ENCODE measurements around the gene GP1BB. TPM values are rescaled to one million over a fixed set of nuclear protein-coding genes. Genes with fewer than 3 reads are reported as not detected.

Gene GP1BB
- total and polyA plus RNA-seq, 2 of the 13 experiments (the other 11 are each of a cell fraction or from before 2014, with no cell fraction given) = not detected

GRCh38 chr22:19746726-19747125 is 23.4 kb downstream of the GP1BB start:
- intact Hi-C loops (cut with micrococcal nuclease; ENCODE audit: unreplicated experiment) = no loop called here
- ChIA-PET POLR2A (no interaction called here), CTCF (ENCODE audit: low intra/inter-chr PET ratio, low total read pairs) (no interaction called here)

More at GRCh38 chr22:19746726-19747125, 23.4 kb downstream of the GP1BB start:
- H3K36me3 ChIP-seq (replicated peaks in 1 of 2; ENCODE audit: control insufficient read depth in 1 of 2, insufficient read depth in 2 of 2, low read length in 2 of 2) = no peaks in the 10 kb centered on the region
- no peak overlapping the region for H3K27ac ChIP-seq (ENCODE audit: extremely low read length, insufficient read depth, low read length)
- no peaks in the 10 kb centered on the region for H3K79me2 ChIP-seq (ENCODE audit: insufficient read depth, low read length)
- no peak overlapping the region for H3K4me2 ChIP-seq (ENCODE audit: low read depth, low read length)
- no peak for DNase-seq (ENCODE audit: low spot score)
- no CpG with 5 or more reads among the region's 13 CpGs for WGBS (ENCODE audit: low lambda C conversion rate)
- ATAC-seq = no peak
- no peak overlapping the region for H3K4me3 ChIP-seq (replicated peaks in 1 of 3; ENCODE audit: insufficient read depth in 1 of 3, low read depth in 2 of 3, low read length in 3 of 3)
- no peaks in the 10 kb centered on the region for H4K20me1 ChIP-seq (ENCODE audit: insufficient read depth, low read length)
- 0 out of 2 replicates have a peak, but pooled peaks cover 6% of the 10 kb centered on the region for H3K4me1 ChIP-seq (ENCODE audit: insufficient read depth, low read length)
- H3K9ac ChIP-seq (ENCODE audit: insufficient read depth, low read depth, low read length) = no peak overlapping the region
- BruUV-seq (replicated peaks) = no TSS peak
- H3K27me3 ChIP-seq (ENCODE audit: control insufficient read depth in 1 of 2, insufficient read depth in 2 of 2, low read length in 2 of 2) = peaks cover 27 to 94% of the 10 kb centered on the region in 2 experiments
- in situ Hi-C loops (cut with HindIII; ENCODE audit: extremely low pct_ligation_motif_present, low pct_unique_long_range_greater_than_20kb) = no loop called here
- no peak for TF ChIP-seq ESRRA (CRISPR knock-in tag; IDR thresholded peaks at IDR 0.05; ENCODE audit: low read depth)
- TF ChIP-seq ZMYM2 (CRISPR knock-in tag; IDR thresholded peaks at IDR 0.05) = no peak
- no peak for TF ChIP-seq MYNN (CRISPR knock-in tag; IDR thresholded peaks at IDR 0.05; ENCODE audit: low read depth)
- TF ChIP-seq CBX2 (IDR thresholded peaks at IDR 0.05; ENCODE audit: low read depth, low read length) = no peak
- no peak for TF ChIP-seq CBX2 (CRISPR knock-in tag; IDR thresholded peaks at IDR 0.05; ENCODE audit: low read depth)
- TF ChIP-seq ZNF788 (CRISPR knock-in tag; IDR thresholded peaks at IDR 0.05; ENCODE audit: borderline replicate concordance) = no peak
- no peak for TF ChIP-seq DPF2 (CRISPR knock-in tag; IDR thresholded peaks at IDR 0.05; ENCODE audit: borderline replicate concordance, low read depth)
- TF ChIP-seq CHD4 (IDR thresholded peaks at IDR 0.05; ENCODE audit: borderline replicate concordance, low read length) = no peak
- no peak for TF ChIP-seq CBFB (CRISPR knock-in tag; IDR thresholded peaks at IDR 0.05)
- no peak for TF ChIP-seq ZNF362 (CRISPR knock-in tag; IDR thresholded peaks at IDR 0.05; ENCODE audit: borderline replicate concordance)
- TF ChIP-seq ZSCAN29 (CRISPR knock-in tag; conservative IDR thresholded peaks at IDR 0.05) = no peak
- TF ChIP-seq BCL3 (CRISPR knock-in tag; IDR thresholded peaks at IDR 0.05) = no peak
- no peak for TF ChIP-seq STAG1 (CRISPR knock-in tag; IDR thresholded peaks at IDR 0.05)
- H3K9me3 ChIP-seq (ENCODE audit: low read length) = no peaks in the 10 kb centered on the region
- no peak overlapping the region for H2AFZ ChIP-seq (ENCODE audit: low read length)
- no peak for FAIRE-seq

Measured in HepG2 (cell line).